ENCODE data around the gene S1PR2. TPM values are rescaled to one million over a fixed set of nuclear protein-coding genes. Genes with fewer than 3 reads are reported as not detected.

The S1PR2 gene
- total RNA-seq, 3 donors from 2014 or later: 6.1 to 18.4 (median 13.1) TPM

Other genes starting within 250 kb of the S1PR2 start
- gene COL5A3, start 220.8 kb downstream of the S1PR2 start, total RNA-seq: 10 to 100 TPM in 2 of 3 donors, 1 to 10 TPM in 1; 4.8 to 32.2 (median 12.5) TPM
- gene RDH8, start 217.8 kb downstream of the S1PR2 start, total RNA-seq: not detected
- 10 to 100 TPM; 26.4 to 47.6 (median 34.1) TPM for gene SHFL, start 145.0 kb downstream of the S1PR2 start, total RNA-seq
- under 1 TPM in 2 of 3 donors, not detected in 1; 0.29 to 0.33 TPM for gene ANGPTL6, start 128.7 kb downstream of the S1PR2 start, total RNA-seq
- 10 to 100 TPM; 17.1 to 44.2 (median 35.3) TPM for gene PPAN, start 125.0 kb downstream of the S1PR2 start, total RNA-seq
- gene P2RY11, start 119.6 kb downstream of the S1PR2 start, total RNA-seq: 1 to 10 TPM; 4.0 to 7.2 (median 4.3) TPM
- gene EIF3G, start 111.4 kb downstream of the S1PR2 start, total RNA-seq: 100 to 1,000 TPM; 293 to 322 (median 308) TPM
- gene DNMT1, start 36.4 kb downstream of the S1PR2 start, total RNA-seq: 10 to 100 TPM; 30.6 to 55.1 (median 55.0) TPM
- gene MRPL4, start 20.9 kb upstream of the S1PR2 start, total RNA-seq: 10 to 100 TPM; 40.2 to 57.7 (median 52.7) TPM
- gene ICAM1, start 39.8 kb upstream of the S1PR2 start, total RNA-seq: 10 to 100 TPM; 20.6 to 52.2 (median 20.8) TPM
- gene ICAM4, start 55.6 kb upstream of the S1PR2 start, total RNA-seq: 1 to 10 TPM in 2 of 3 donors, not detected in 1; 1.1 to 1.6 TPM
- gene ICAM5, start 58.6 kb upstream of the S1PR2 start, total RNA-seq: 1 to 10 TPM in 2 of 3 donors, under 1 TPM in 1; 0.64 to 1.8 (median 1.3) TPM
- gene ZGLP1, start 78.5 kb upstream of the S1PR2 start, total RNA-seq: 1 to 10 TPM; 1.3 to 4.4 (median 3.3) TPM
- gene FDX2, start 84.7 kb upstream of the S1PR2 start, total RNA-seq: 10 to 100 TPM; 14.7 to 19.9 (median 15.7) TPM
- 10 to 100 TPM; 10.7 to 17.7 (median 12.3) TPM for gene RAVER1, start 102.2 kb upstream of the S1PR2 start, total RNA-seq
- gene ICAM3, start 108.3 kb upstream of the S1PR2 start, total RNA-seq: 10 to 100 TPM in 1 of 3 donors, 1 to 10 TPM in 2; 5.9 to 10.1 (median 7.9) TPM
- gene TYK2, start 149.2 kb upstream of the S1PR2 start, total RNA-seq: 100 to 1,000 TPM in 2 of 3 donors, 10 to 100 TPM in 1; 61.6 to 109 (median 104) TPM
- 100 to 1,000 TPM; 141 to 213 (median 172) TPM for gene CDC37, start 172.2 kb upstream of the S1PR2 start, total RNA-seq
- 10 to 100 TPM in 2 of 3 donors, 1 to 10 TPM in 1; 5.6 to 20.3 (median 12.1) TPM for gene PDE4A, start 189.2 kb upstream of the S1PR2 start, total RNA-seq

All from breast epithelium (tissue), 3 donors.